GM10266 (cell line): Measurements from ENCODE around the gene SPECC1.

Experiments
- DNase-seq: peaks from one replicate; pipeline ENCODE4 v3.0.0; 2012; ENCODE audit errors: extremely low spot score
- CTCF ChIP-seq: IDR thresholded peaks from 2 replicates; pipeline ENCODE4 v1.5.1; 2012; ENCODE audit warnings: mild to moderate bottlenecking, low read depth; ENCODE audit not compliant: control insufficient read depth, insufficient read depth; ENCODE audit errors: missing control alignments

SPECC1 gene

GRCh38 chr17:20242271-20242670 is 233.1 kb downstream of the SPECC1 start:
- no peak for DNase-seq
- TF ChIP-seq CTCF = no peak

DNA sequence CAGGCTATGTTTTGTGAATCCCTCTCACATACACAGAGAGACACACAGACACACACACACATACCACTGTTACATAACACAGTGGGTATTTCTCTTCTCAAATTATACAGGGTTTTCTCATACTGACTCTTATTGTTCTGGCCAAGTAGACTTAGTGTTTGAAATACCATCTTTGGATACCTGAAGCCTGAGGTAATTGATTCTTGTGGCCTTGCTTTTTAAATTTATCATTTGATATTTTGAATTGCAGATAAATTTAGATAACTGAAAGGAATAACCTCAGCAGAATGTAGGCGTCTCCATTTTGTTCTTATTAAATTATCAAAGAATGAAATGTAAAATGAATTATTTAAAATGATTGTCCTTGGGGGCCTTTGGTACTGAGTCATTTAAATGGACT is 234.4 kb downstream of the SPECC1 start:
- no peak for DNase-seq
- TF ChIP-seq CTCF = no peak

DNA sequence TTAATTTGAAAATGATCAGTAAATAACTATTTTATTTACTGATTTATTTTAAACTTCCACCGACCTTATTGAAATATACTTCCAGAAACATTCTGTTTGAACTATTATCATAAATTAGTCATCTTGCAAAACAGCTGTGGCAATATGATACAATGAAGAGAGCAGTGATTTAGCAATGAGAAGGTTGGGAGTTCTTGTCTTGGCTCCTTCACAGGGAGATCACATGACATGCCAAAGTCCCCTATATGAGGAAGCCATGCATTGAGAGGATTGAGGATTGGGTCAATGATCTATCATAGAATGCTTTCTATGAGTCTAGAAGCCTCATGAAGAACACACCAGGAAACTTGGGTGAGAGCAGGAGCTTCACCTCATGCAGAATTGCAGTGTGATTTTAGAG is 235.5 kb downstream of the SPECC1 start:
- TF ChIP-seq CTCF = no peak
- no peak for DNase-seq

DNA sequence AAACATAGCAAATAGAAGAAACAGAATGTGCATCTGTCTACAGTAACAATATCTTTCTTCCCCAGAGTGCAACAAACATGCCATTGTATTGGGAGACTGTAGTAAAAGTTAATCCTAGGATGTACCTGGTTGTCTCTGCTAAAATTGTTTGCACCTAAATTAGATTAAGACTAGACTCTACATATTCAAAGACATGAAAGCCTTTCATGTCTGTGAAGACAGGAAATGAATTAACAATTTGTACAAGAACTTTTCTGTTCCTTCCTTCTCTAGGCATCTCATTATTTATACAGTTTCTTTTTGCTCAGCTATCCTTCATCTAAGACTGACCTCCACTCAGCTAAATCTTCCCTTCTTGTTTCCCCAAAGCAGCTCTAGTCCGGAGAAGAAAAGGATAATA is 237.5 kb downstream of the SPECC1 start:
- DNase-seq = no peak
- TF ChIP-seq CTCF = no peak

GRCh38 chr17:20253323-20253722 is 244.2 kb downstream of the SPECC1 start:
- no peak for DNase-seq
- TF ChIP-seq CTCF = no peak

DNA sequence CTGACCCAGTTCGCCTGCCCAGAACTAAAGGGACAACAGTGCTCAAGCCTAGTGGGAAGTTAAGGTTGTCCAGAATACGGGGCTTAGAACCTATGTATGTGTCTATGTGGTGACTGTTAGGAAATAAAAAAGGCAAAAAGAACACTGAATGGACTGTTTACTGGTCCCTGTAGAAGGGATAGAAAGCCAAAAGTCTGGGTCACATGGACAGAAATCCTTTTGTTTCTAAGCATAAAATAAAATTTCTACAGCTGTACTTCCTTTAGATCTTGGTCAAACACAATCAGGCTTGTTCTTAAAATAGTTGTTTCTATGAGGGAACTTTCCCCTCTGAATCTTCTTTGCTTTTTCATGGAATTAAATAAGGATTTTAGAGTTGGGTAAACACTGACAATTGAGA is 245.4 kb downstream of the SPECC1 start:
- no peak for TF ChIP-seq CTCF
- no peak for DNase-seq

DNA sequence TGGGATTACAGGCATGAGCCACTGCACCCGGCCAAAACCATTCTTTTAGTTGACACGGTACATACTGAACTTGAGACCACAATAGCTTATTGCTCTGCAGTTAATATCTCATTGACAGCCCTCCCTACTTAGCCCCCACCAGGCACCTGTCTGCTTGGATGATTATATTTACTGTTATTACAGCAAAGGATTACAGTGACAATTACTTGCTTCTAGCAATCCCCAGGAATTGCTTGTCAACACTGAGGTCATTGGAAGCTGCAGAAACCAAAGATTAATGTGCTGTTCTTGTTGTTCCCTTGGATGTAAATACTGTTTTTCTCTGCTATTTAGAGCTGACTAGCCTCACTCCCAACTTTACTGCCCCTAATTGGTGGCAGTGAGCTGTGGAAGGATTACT is 247.0 kb downstream of the SPECC1 start:
- no peak for TF ChIP-seq CTCF
- DNase-seq = no peak
